Measurements from ENCODE around the gene TBKBP1. TPM values are rescaled to one million over a fixed set of nuclear protein-coding genes. Genes with fewer than 3 reads are reported as not detected.

The TBKBP1 gene
- total RNA-seq, 1 experiment from 2014 or later = 33.2 TPM

DNA sequence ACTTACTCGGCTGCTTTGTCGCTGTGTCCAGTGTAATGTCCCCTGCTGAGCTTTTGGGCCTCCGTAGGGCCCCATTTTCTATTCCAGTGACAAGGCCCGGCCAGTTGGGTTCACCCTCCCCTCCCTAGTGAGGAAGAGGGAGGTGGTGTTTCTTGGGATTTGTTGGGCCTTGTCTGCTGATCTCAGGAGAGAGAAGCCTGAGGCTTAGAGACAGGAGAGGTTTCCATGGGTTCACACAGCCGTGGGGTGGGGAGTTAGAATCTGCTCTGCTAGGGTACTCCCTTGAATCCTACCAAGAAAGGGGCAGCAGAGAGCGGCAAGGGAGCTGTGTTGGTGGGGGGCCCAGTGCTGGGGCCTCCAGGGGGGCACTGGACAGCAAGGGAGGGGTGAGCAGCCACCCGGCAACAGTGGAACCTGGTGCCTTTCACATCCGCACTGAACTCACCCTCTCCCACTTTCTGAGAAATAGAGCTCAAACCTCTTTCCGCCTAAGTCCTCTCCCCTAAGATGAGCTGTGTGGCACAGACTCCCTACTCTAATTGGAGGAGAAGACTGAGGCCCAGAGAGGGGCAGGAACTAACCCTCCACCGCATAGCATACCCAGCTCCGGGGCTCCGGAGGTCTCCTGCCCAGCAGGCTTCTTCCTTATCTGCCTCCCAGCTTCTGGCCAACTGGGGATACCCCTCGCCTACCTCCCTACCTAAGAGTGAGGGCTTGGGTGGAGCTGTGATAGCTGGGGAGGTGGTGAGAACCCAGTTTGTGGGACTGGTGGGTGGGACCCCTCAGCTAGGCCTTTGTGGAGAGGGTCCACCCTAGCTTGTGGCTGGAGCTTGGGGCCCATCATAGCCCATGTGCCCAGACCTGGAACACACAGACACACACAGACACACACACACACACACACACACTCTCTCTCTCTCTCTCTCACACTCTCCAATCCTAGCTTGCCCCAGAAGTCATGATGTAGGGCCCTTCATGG is 6.8 kb downstream of the TBKBP1 start:
- Mint-ChIP-seq H3K4me1 (peaks cover 3 to 20% of the 10 kb centered on the region in 2 experiments; a peak in 3 of 4 replicates), H3K4me3 (no peak overlapping the region), H3K27ac (0 out of 7 replicates have a peak overlapping the region, but pooled peaks of 1 of the 3 experiments have one; percentile 0), H3K27me3 (ENCODE audit: low read depth) (peaks cover 2% of the 10 kb centered on the region; the same call in 1 of the 2 replicates), H3K9me3 (no peaks in the 10 kb centered on the region), H3K36me3 (ENCODE audit: insufficient read depth in 1 of 3, low read depth in 3 of 3) (peaks cover 2 to 37% (median 13%) of the 10 kb centered on the region in 3 experiments; a peak in 6 of 7 replicates)
- no peak overlapping the region for H2AFZ ChIP-seq (ENCODE audit: low read length)
- H2AK5ac ChIP-seq (ENCODE audit: insufficient read length, low read length) = no peak overlapping the region
- no peak overlapping the region for H2BK5ac ChIP-seq (ENCODE audit: insufficient read length, low read length)
- H2BK20ac ChIP-seq (ENCODE audit: low read depth, low read length, poor library complexity, severe bottlenecking) = no peak overlapping the region
- H2BK15ac ChIP-seq (ENCODE audit: low read depth, low read length) = no peak overlapping the region
- no peak overlapping the region for H3K56ac ChIP-seq (ENCODE audit: insufficient read length, low read depth, low read length)
- peaks cover 5% of the 10 kb centered on the region for H3K23me2 ChIP-seq (ENCODE audit: insufficient read length, low read depth, low read length, poor library complexity, severe bottlenecking)
- DNase-seq = no peak
- H3K23ac ChIP-seq (ENCODE audit: insufficient read length, low read depth, low read length) = no peak overlapping the region
- H4K5ac ChIP-seq (ENCODE audit: insufficient read length, low read depth, low read length) = no peak overlapping the region
- no peak overlapping the region for H3K9ac ChIP-seq (ENCODE audit: extremely low read depth, insufficient read length, low read length)
- no peak overlapping the region for H3K18ac ChIP-seq (ENCODE audit: insufficient read length, low read depth, low read length)
- H3K4me1 ChIP-seq (ENCODE audit: insufficient read depth, low read length) = no peaks in the 10 kb centered on the region
- no peak overlapping the region for H4K91ac ChIP-seq (ENCODE audit: insufficient read length, low read depth, low read length)
- no peaks in the 10 kb centered on the region for H3K27me3 ChIP-seq (ENCODE audit: insufficient read depth, low read length)
- H4K20me1 ChIP-seq (ENCODE audit: control insufficient read depth, insufficient read depth, insufficient read length) = no peaks in the 10 kb centered on the region
- H2BK120ac ChIP-seq (ENCODE audit: low read depth, low read length, poor library complexity, severe bottlenecking) = no peak overlapping the region
- no peak overlapping the region for H4K8ac ChIP-seq (replicated peaks; ENCODE audit: insufficient read length, low read depth, low read length)
- TF ChIP-seq, protein P1, sequence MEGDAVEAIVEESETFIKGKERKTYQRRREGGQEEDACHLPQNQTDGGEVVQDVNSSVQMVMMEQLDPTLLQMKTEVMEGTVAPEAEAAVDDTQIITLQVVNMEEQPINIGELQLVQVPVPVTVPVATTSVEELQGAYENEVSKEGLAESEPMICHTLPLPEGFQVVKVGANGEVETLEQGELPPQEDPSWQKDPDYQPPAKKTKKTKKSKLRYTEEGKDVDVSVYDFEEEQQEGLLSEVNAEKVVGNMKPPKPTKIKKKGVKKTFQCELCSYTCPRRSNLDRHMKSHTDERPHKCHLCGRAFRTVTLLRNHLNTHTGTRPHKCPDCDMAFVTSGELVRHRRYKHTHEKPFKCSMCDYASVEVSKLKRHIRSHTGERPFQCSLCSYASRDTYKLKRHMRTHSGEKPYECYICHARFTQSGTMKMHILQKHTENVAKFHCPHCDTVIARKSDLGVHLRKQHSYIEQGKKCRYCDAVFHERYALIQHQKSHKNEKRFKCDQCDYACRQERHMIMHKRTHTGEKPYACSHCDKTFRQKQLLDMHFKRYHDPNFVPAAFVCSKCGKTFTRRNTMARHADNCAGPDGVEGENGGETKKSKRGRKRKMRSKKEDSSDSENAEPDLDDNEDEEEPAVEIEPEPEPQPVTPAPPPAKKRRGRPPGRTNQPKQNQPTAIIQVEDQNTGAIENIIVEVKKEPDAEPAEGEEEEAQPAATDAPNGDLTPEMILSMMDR (conservative IDR thresholded peaks at IDR 0.05) = no peak
- H3K9me3 ChIP-seq (ENCODE audit: control insufficient read depth, low read depth, low read length) = no peaks in the 10 kb centered on the region
- H3K4me2 ChIP-seq (ENCODE audit: insufficient read depth, insufficient read length, low read length) = no peak overlapping the region
- H2BK12ac ChIP-seq (ENCODE audit: insufficient read length, low read depth, low read length) = no peak overlapping the region
- no peak overlapping the region for H3K27ac ChIP-seq (ENCODE audit: insufficient read length, low read depth, low read length)
- H3K14ac ChIP-seq (ENCODE audit: insufficient read depth, low read length) = no peak overlapping the region
- H3K79me1 ChIP-seq (ENCODE audit: insufficient read depth, low read depth, low read length, poor library complexity, severe bottlenecking) = no peaks in the 10 kb centered on the region
- H3K4ac ChIP-seq (ENCODE audit: low read depth, low read length) = no peak overlapping the region
- no peak overlapping the region for H3T11ph ChIP-seq (ENCODE audit: low read length)
- no CpG with 5 or more reads among the region's 13 CpGs for WGBS (ENCODE audit: extremely low coverage, insufficient read length, low lambda C conversion rate)
- no peaks in the 10 kb centered on the region for H3K79me2 ChIP-seq (ENCODE audit: insufficient read depth, low read length)

Measured in H9 (cell line).